Stimulated activated naive CD8-positive, alpha-beta T cell treated with anti-CD3 and anti-CD28 coated beads, Interleukin-15, Interleukin-2, amounts not matched to agents 100 ng/mL and 50 ng/mL, for 24 hours (primary cell): ENCODE measurements around the gene LTBP4.
A peak's percentile ranks its signal among the peaks of the same experiment; 100 is the strongest.

ENCODE experiments used
- H3K27ac Mint-ChIP-seq: one replicate; pipeline ENCODE4 v1.8.0; 2021; ENCODE audit warnings: mild to moderate bottlenecking, mixed read lengths
- H3K27me3 Mint-ChIP-seq: one replicate; pipeline ENCODE4 v1.8.0; 2021; ENCODE audit warnings: mixed read lengths
- H3K36me3 Mint-ChIP-seq: one replicate; pipeline ENCODE4 v1.8.0; 2021; ENCODE audit warnings: low read depth, mixed read lengths
- H3K4me1 Mint-ChIP-seq: one replicate; pipeline ENCODE4 v1.8.0; 2021; ENCODE audit warnings: low read depth, mixed read lengths
- H3K4me3 Mint-ChIP-seq: one replicate; pipeline ENCODE4 v1.8.0; 2021; ENCODE audit warnings: mild to moderate bottlenecking, mixed read lengths
- H3K9me3 Mint-ChIP-seq: one replicate; pipeline ENCODE4 v1.8.0; 2021; ENCODE audit warnings: mixed read lengths

Gene LTBP4

DNA sequence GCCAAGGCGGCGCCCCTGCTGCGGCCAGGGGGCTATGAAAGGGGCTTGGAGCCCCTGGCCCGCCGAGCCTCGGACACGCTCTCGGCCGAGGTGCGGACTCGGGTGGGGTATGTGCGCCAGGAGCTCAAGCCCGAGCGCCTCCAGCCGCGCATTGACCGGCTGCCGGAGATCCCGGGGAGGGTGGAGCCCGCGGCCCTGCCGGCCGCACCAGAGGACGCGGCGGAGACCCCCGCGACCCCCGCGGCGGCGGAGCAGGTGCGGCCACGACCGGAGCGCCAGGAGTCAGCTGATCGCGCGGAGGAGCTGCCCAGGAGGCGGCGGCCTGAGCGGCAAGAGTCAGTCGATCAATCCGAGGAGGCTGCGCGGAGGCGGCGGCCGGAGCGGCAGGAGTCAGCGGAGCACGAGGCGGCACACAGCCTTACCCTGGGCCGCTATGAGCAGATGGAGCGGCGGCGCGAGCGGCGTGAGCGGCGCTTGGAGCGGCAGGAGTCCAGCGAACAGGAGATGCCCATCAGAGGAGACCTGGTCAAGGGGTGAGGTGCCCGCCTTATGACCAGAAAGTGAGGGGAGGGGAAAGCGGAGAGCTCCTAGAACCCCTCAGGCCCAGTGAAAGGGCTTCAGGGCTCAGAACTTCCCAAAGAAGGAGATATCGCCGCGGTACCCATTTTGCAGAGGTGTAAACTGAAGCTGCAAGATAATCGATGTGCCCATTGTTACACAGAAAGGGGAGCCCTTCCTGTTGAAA lies 33.2 kb upstream of the LTBP4 start:
- no peak overlapping the region for H3K4me3 Mint-ChIP-seq
- no peaks in the 10 kb centered on the region for H3K36me3 Mint-ChIP-seq
- H3K27me3 Mint-ChIP-seq, result peaks cover 47% of the 10 kb centered on the region
- H3K27ac Mint-ChIP-seq, result no peak overlapping the region
- peaks cover 14% of the 10 kb centered on the region for H3K4me1 Mint-ChIP-seq
- no peaks in the 10 kb centered on the region for H3K9me3 Mint-ChIP-seq

- no peaks in the 10 kb centered on the region for H3K36me3 Mint-ChIP-seq
- peak overlapping the region; percentile 68 for H3K4me3 Mint-ChIP-seq
- peaks cover 14% of the 10 kb centered on the region for H3K4me1 Mint-ChIP-seq
- H3K9me3 Mint-ChIP-seq, result no peaks in the 10 kb centered on the region
- peaks cover 37% of the 10 kb centered on the region for H3K27me3 Mint-ChIP-seq
- peak overlapping the region; percentile 73 for H3K27ac Mint-ChIP-seq
Measured at GRCh38 chr19:40570313-40571004, 30.7 kb upstream of the LTBP4 start.

DNA sequence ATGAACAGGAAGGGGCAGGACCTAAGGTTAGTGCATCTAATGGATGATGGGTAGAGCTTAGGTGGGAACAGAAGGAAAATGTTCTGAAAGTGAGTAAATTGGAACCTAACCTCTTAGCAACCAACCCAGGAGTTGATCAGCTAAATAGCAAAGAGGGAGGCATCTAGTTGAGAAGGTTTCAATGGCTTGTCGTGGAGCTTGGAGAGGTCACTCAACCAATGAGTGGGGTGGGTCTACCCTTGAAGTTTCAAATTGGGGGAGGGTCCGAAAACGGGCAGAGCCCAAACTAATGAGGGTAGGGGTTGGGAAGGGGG lies 30.2 kb upstream of the LTBP4 start:
- peak overlapping the region; percentile 38 for H3K4me3 Mint-ChIP-seq
- peaks cover 33% of the 10 kb centered on the region for H3K27me3 Mint-ChIP-seq
- no peaks in the 10 kb centered on the region for H3K9me3 Mint-ChIP-seq
- H3K4me1 Mint-ChIP-seq, result peaks cover 16% of the 10 kb centered on the region
- H3K27ac Mint-ChIP-seq, result no peak overlapping the region
- no peaks in the 10 kb centered on the region for H3K36me3 Mint-ChIP-seq

DNA sequence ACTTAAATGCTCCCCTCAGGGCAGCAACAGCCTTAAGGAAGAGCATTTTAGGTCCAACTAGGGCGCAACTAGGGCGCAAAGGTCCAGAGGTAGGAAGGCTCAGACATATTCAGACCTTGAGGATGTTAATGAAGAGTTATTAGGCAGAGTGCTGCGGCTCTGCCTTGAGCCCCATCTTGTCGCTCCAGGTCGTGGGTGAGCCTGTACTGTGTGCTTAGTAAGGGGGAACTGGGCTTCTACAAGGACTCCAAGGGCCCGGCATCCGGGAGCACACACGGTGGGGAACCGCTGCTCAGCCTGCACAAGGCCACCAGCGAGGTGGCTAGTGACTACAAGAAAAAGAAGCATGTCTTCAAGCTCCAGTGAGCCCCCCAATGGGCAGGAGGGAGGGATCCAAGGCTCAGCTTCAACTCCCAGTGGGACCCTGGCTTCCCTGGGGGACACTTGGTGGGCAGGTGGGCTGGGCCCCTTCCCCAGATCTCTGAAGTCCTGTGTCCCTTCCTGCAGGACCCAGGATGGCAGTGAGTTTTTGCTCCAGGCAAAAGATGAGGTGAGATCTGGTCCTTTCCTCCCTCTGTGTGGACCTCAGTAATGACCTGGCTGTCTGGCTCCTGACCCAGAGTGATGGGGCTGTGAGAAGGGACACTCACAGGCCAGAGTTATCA lies 29.2 kb upstream of the LTBP4 start:
- Mint-ChIP-seq H3K9me3 (no peaks in the 10 kb centered on the region), H3K36me3 (no peaks in the 10 kb centered on the region), H3K27ac (no peak overlapping the region), H3K4me3 (no peak overlapping the region), H3K4me1 (peaks cover 17% of the 10 kb centered on the region), H3K27me3 (peaks cover 24% of the 10 kb centered on the region)

GRCh38 chr19:40575326-40575725 lies 25.8 kb upstream of the LTBP4 start:
- peaks cover 23% of the 10 kb centered on the region for H3K4me1 Mint-ChIP-seq
- no peak overlapping the region for H3K27ac Mint-ChIP-seq
- no peaks in the 10 kb centered on the region for H3K9me3 Mint-ChIP-seq
- no peaks in the 10 kb centered on the region for H3K27me3 Mint-ChIP-seq
- peaks cover 9% of the 10 kb centered on the region for H3K36me3 Mint-ChIP-seq
- no peak overlapping the region for H3K4me3 Mint-ChIP-seq

- no peaks in the 10 kb centered on the region for H3K27me3 Mint-ChIP-seq
- H3K4me1 Mint-ChIP-seq, result peaks cover 18% of the 10 kb centered on the region
- peaks cover 18% of the 10 kb centered on the region for H3K36me3 Mint-ChIP-seq
- peak overlapping the region; percentile 81 for H3K27ac Mint-ChIP-seq
- peak overlapping the region; percentile 81 for H3K4me3 Mint-ChIP-seq
- H3K9me3 Mint-ChIP-seq, result no peaks in the 10 kb centered on the region
Measured at GRCh38 chr19:40576151-40576584, 25.0 kb upstream of the LTBP4 start.

- Mint-ChIP-seq H3K4me1 (peaks cover 18% of the 10 kb centered on the region), H3K4me3 (peak within 1 kb of the TSS; percentile 81), H3K27me3 (no peaks in the 10 kb centered on the region), H3K9me3 (no peaks in the 10 kb centered on the region), H3K36me3 (peaks cover 23% of the 10 kb centered on the region), H3K27ac (peak within 1 kb of the TSS; percentile 81)
Measured at GRCh38 chr19:40576585-40577451, 24.4 kb upstream of the LTBP4 start, which contains the start of gene SHKBP1. Gene SHKBP1 (plus strand): TSS chr19:40576873. CDS start chr19:40576900, 27 bp downstream.

DNA sequence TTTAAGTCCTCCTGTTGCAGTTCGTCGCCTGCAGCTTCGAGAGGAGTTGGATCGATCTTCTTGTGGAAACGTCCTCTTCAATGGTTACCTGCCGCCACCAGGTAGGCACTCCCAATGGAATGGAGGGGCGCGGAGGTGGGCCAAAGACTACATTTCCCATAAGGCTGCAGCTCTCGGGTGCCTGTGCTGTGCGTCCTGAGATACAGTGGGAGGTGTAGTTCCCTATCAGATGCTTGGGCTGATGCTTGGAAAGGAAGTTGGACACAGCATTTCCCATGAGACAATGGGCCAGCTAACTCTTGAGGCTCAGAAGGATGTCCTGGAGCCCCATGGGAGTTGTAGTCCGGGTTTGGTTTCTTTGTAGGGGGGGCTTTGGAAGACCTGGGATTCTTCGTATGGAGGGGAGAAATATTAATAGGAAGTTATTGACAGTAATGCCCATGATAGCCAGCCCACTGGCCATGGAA lies 22.7 kb upstream of the LTBP4 start:
- no peaks in the 10 kb centered on the region for H3K27me3 Mint-ChIP-seq
- H3K27ac Mint-ChIP-seq, result no peak overlapping the region
- peaks cover 31% of the 10 kb centered on the region for H3K36me3 Mint-ChIP-seq
- peak overlapping the region; percentile 81 for H3K4me3 Mint-ChIP-seq
- H3K9me3 Mint-ChIP-seq, result no peaks in the 10 kb centered on the region
- H3K4me1 Mint-ChIP-seq, result peaks cover 18% of the 10 kb centered on the region

DNA sequence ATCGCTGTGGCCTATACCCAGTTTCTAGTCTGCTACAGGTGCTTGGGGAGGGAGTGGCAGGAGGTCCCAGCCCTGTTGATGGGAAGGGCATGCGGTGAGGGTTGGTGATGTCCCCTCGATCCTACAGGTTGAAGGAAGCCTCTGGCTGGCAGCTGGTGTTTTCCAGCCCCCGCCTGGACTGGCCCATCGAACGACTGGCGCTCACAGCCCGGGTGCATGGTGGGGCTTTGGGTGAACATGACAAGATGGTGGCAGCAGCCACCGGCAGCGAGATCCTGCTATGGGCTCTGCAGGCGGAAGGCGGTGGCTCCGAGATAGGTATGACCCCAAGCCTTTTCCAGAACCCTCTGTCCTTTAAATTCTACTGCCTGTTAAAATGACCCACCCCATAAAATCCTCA lies 20.6 kb upstream of the LTBP4 start:
- Mint-ChIP-seq H3K4me3 (no peak overlapping the region), H3K4me1 (peaks cover 19% of the 10 kb centered on the region), H3K9me3 (no peaks in the 10 kb centered on the region), H3K27me3 (no peaks in the 10 kb centered on the region), H3K36me3 (peaks cover 48% of the 10 kb centered on the region), H3K27ac (no peak overlapping the region)

DNA sequence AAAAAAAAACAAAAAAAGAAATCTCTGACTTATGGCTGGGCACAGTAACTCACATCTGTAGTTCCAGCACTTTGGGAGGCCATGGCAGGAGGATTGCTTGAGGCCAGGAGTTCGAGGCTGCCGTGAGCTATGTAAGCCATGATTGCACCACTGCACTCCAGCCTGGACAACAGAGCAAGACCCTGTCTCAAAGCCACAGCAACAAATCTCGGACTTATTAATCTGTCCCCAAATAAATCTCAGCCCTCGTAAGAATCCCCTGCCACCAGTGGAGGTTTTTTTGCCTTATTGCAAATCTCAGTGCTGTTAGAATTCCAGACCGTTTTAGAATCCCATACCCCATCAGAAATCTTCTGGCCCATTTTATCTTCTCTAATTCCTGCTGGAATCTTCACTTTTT lies 19.6 kb upstream of the LTBP4 start:
- H3K36me3 Mint-ChIP-seq, result peaks cover 55% of the 10 kb centered on the region
- H3K4me1 Mint-ChIP-seq, result peaks cover 22% of the 10 kb centered on the region
- H3K9me3 Mint-ChIP-seq, result no peaks in the 10 kb centered on the region
- H3K27me3 Mint-ChIP-seq, result no peaks in the 10 kb centered on the region
- H3K4me3 Mint-ChIP-seq, result no peak overlapping the region
- H3K27ac Mint-ChIP-seq, result no peak overlapping the region

- Mint-ChIP-seq H3K4me3 (no peak overlapping the region), H3K4me1 (peaks cover 21% of the 10 kb centered on the region), H3K27ac (peak overlapping the region; percentile 21), H3K36me3 (peaks cover 62% of the 10 kb centered on the region), H3K9me3 (no peaks in the 10 kb centered on the region), H3K27me3 (no peaks in the 10 kb centered on the region)
Measured at GRCh38 chr19:40582467-40582866, 18.7 kb upstream of the LTBP4 start.

DNA sequence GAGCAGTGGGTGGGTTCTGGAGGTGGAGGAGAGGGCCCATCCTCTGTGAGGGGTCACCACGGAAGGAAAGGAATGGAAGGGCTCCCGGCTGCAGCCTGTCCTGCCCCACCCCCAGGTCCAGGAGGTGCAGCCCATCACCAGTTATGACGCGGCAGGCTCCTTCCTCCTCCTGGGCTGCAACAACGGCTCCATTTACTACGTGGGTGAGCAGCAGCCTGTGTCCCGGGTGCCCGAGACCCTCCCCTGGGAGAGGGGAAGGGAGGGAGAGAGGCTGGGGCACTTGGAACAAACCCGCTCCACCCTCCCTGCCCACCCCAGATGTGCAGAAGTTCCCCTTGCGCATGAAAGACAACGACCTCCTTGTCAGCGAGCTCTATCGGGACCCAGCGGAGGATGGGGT lies 17.9 kb upstream of the LTBP4 start:
- Mint-ChIP-seq H3K27ac (no peak overlapping the region), H3K9me3 (no peaks in the 10 kb centered on the region), H3K4me3 (no peak overlapping the region), H3K27me3 (no peaks in the 10 kb centered on the region), H3K36me3 (peaks cover 63% of the 10 kb centered on the region), H3K4me1 (peaks cover 13% of the 10 kb centered on the region)

DNA sequence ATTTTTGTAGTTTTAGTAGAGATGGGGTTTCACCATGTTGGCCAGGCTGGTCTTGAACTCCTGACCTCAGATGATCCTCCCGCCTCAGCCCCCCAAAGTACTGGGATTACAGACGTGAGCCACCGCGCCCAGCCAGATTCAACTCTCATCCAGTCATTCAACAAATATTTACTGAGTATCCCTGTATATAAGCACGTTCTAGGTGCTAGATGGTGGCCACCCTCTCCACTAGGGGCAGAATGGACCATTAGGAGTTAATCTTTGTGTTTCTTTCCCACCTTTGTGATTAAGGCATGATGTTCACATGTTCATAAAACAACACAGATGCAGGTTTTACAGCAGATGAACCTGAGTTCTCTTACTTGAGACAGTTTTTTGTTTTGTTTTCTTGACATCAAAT lies 17.2 kb upstream of the LTBP4 start:
- Mint-ChIP-seq H3K4me1 (peaks cover 8% of the 10 kb centered on the region), H3K4me3 (no peak overlapping the region), H3K27ac (peak overlapping the region; percentile 23), H3K36me3 (peaks cover 59% of the 10 kb centered on the region), H3K27me3 (no peaks in the 10 kb centered on the region), H3K9me3 (no peaks in the 10 kb centered on the region)

DNA sequence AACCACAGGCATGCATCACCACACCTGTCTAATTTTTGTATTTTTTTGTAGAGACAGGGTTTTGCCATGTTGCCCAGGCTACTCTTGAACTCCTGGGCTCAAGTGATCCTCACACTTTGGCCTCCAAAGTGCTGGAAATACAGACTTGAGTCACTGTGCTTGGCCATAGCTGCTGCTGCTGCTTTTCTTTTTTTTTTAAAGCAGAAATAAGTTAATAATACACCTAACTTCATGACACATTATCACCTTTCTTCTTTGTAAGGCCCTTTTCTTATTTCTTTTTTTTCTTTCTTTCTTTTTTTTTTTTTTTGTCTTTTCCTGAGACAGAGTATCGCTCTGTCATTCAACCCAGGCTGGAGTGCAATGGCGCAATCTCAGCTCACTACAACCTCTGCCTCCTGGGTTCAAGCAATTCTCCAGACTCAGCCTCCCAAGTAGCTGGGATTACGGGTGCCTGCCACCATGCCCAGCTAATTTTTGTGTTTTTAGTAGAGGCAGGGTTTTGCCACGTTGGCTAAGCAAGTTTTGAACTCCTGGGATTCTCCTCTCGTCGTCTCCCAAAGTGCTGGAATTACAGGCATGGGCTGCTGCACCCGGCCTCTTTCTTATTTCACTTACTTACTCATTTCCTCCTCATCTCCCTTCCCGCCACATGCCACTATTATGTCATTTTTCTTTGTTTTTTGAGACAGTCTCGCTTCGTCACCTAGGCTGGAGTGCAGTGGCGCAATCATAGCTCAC lies 15.8 kb upstream of the LTBP4 start:
- Mint-ChIP-seq H3K4me1 (peaks cover 8% of the 10 kb centered on the region), H3K27me3 (no peaks in the 10 kb centered on the region), H3K27ac (no peak overlapping the region)

More for the DNA sequence above, 15.8 kb upstream of the LTBP4 start:
- Mint-ChIP-seq H3K9me3 (no peaks in the 10 kb centered on the region), H3K36me3 (peaks cover 58% of the 10 kb centered on the region), H3K4me3 (no peak overlapping the region)
